GM19324 (cell line): ENCODE results near the gene ADAMTS14.

Experiments
- ATAC-seq: cut with Tn5 transposase; IDR thresholded peaks from one replicate; pipeline ENCODE4 v1.9.1; 2021; ENCODE audit warnings: mild to moderate bottlenecking, moderate library complexity; ENCODE audit not compliant: unreplicated experiment, low FRiP score

Gene ADAMTS14

GRCh38 chr10:70688828-70689227, 16.5 kb downstream of the ADAMTS14 start:
- no peak for ATAC-seq

GRCh38 chr10:70689661-70690060, 17.4 kb downstream of the ADAMTS14 start:
- no peak for ATAC-seq

- no peak for ATAC-seq
These were observed 18.3 kb downstream of the ADAMTS14 start for GRCh38 chr10:70690589-70690988.

- ATAC-seq, result no peak
These were observed 19.3 kb downstream of the ADAMTS14 start for GRCh38 chr10:70691611-70692010.

- no peak for ATAC-seq
These were observed 19.8 kb downstream of the ADAMTS14 start for GRCh38 chr10:70692043-70692603.

- ATAC-seq, result no peak
These were observed 21.5 kb downstream of the ADAMTS14 start for GRCh38 chr10:70693619-70694335.

- no peak for ATAC-seq
These were observed 22.3 kb downstream of the ADAMTS14 start for GRCh38 chr10:70694418-70695141.

GRCh38 chr10:70695241-70696030, 23.1 kb downstream of the ADAMTS14 start:
- no peak for ATAC-seq

- ATAC-seq, result no peak
These were observed 25.9 kb downstream of the ADAMTS14 start for GRCh38 chr10:70698211-70698610.

GRCh38 chr10:70699063-70699658, 26.9 kb downstream of the ADAMTS14 start:
- ATAC-seq, result no peak

- no peak for ATAC-seq
These were observed 27.4 kb downstream of the ADAMTS14 start for GRCh38 chr10:70699659-70700174.

- ATAC-seq, result no peak
These were observed 30.0 kb downstream of the ADAMTS14 start for GRCh38 chr10:70702190-70702763.

- no peak for ATAC-seq
These were observed 31.9 kb downstream of the ADAMTS14 start for GRCh38 chr10:70704211-70704610.

- no peak for ATAC-seq
These were observed 33.0 kb downstream of the ADAMTS14 start for GRCh38 chr10:70705121-70705861.

GRCh38 chr10:70711177-70711576, 38.9 kb downstream of the ADAMTS14 start:
- ATAC-seq, result no peak

- ATAC-seq, result no peak
These were observed 39.6 kb downstream of the ADAMTS14 start for GRCh38 chr10:70711911-70712310.

GRCh38 chr10:70714245-70714644, 41.9 kb downstream of the ADAMTS14 start:
- ATAC-seq, result no peak

- no peak for ATAC-seq
These were observed 42.6 kb downstream of the ADAMTS14 start for GRCh38 chr10:70714951-70715350.
